ENCODE results near the gene NRXN2. TPM values are rescaled to one million over a fixed set of nuclear protein-coding genes. Genes with fewer than 3 reads are reported as not detected.

The NRXN2 gene
- total and polyA plus RNA-seq, 4 donors = 0.17 to 2.8 (median 1.4) TPM

- TF ChIP-seq FOXA1 (IDR thresholded peaks at IDR 0.05) (no peak), NR2F2 (IDR thresholded peaks at IDR 0.05) (no peak), REST (IDR thresholded peaks at IDR 0.05) (no peak), HNF4G (IDR thresholded peaks at IDR 0.05) (no peak), RXRA (IDR thresholded peaks at IDR 0.05) (no peak), CTCF (IDR thresholded peaks at IDR 0.05; ENCODE audit: low read depth, low read length, missing input control) (no peak), JUND (IDR thresholded peaks at IDR 0.05) (no peak), YY1 (IDR thresholded peaks at IDR 0.05) (no peak), ZBTB33 (IDR thresholded peaks at IDR 0.05) (no peak), SP1 (IDR thresholded peaks at IDR 0.05) (no peak), MAX (IDR thresholded peaks at IDR 0.05) (no peak)
- Histone ChIP-seq H3K27ac (ENCODE audit: low read depth in 1 of 2, low read length in 2 of 2) (no peak overlapping the region), H3K27me3 (ENCODE audit: control insufficient read depth in 4 of 4, insufficient read depth in 4 of 4, low read length in 3 of 4) (no peaks in the 10 kb centered on the region), H3K36me3 (ENCODE audit: control insufficient read depth in 4 of 4, insufficient read depth in 3 of 4, low read depth in 1 of 4, low read length in 3 of 4) (peaks cover 41 to 93% (median 77%) of the 10 kb centered on the region in 4 donors), H3K4me3 (ENCODE audit: low read depth in 1 of 3, low read length in 3 of 3) (no peak overlapping the region), H3K9me3 (ENCODE audit: control insufficient read depth in 4 of 4, low read length in 3 of 4) (no peaks in the 10 kb centered on the region), H3K4me1 (ENCODE audit: control insufficient read depth in 4 of 4, insufficient read depth in 4 of 4, low read length in 3 of 4) (peaks cover 0 to 13% (median 4%) of the 10 kb centered on the region in 4 donors), H3K9ac (ENCODE audit: low read depth in 1 of 2, low read length in 2 of 2) (no peak overlapping the region)
- 96% methylated on average over 12 of the region's 12 CpGs for WGBS
- no peak for DNase-seq (ENCODE audit: low spot score)
These were observed 47.1 kb upstream of the NRXN2 start for GRCh38 chr11:64770120-64770519.

GRCh38 chr11:64769283-64769682 is 46.3 kb upstream of the NRXN2 start:
- Histone ChIP-seq H3K9ac (ENCODE audit: low read depth in 1 of 2, low read length in 2 of 2) (no peak overlapping the region), H3K36me3 (ENCODE audit: control insufficient read depth in 4 of 4, insufficient read depth in 3 of 4, low read depth in 1 of 4, low read length in 3 of 4) (peaks cover 38 to 95% (median 79%) of the 10 kb centered on the region in 4 donors), H3K4me3 (ENCODE audit: low read depth in 1 of 3, low read length in 3 of 3) (no peak overlapping the region), H3K4me1 (ENCODE audit: control insufficient read depth in 4 of 4, insufficient read depth in 4 of 4, low read length in 3 of 4) (peaks cover 0 to 13% (median 3%) of the 10 kb centered on the region in 4 donors), H3K27ac (ENCODE audit: low read depth in 1 of 2, low read length in 2 of 2) (no peak overlapping the region), H3K27me3 (ENCODE audit: control insufficient read depth in 4 of 4, insufficient read depth in 4 of 4, low read length in 3 of 4) (no peaks in the 10 kb centered on the region), H3K9me3 (ENCODE audit: control insufficient read depth in 4 of 4, low read length in 3 of 4) (no peaks in the 10 kb centered on the region)
- DNase-seq (ENCODE audit: low spot score) = no peak
- no peak for TF ChIP-seq YY1 (IDR thresholded peaks at IDR 0.05)
- WGBS = 93% methylated on average over 6 of the region's 6 CpGs

Measured in liver (tissue), 9 donors.